Measurements from ENCODE around the gene APBB1. TPM values are rescaled to one million over a fixed set of nuclear protein-coding genes. Genes with fewer than 3 reads are reported as not detected.

The APBB1 gene
- polyA plus RNA-seq, 1 experiment, result 42.2 TPM

DNA sequence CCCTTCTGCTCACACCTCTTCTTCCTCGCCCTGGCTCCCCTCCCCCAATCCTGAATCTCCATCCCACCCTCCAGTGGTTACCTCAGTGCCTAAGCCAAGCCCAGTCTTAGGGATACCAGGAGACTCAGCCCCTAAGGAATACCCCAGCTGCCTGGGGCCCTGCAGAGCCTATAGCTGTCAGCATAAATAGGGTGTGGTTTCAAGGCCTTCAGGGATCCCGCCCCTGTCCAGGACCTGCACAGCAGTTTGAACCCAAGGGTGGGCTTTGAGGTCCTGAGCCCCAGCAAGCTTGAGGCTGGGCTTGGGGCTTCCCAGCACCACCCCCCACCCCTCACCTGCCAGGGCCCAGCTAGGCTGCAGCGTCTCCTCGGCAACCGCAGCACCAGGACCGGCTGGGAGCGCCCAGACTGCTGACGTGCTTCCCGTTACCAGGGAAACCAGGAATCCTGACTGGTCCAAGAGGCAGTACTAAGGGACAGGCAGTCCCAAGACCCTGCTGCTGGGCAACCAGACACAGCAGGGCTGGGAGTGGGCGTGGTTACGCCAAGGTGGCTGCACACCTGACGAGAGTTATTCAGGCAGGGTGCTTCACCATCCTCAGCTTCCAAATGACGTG is 13.7 kb downstream of the APBB1 start:
- no peak overlapping the region for H3K4me3 ChIP-seq (ENCODE audit: low read depth, low read length)
- H3K27ac ChIP-seq (ENCODE audit: low read depth, low read length), result no peak overlapping the region
- CTCF ChIA-PET, result interaction anchor here (0.9 to 1.4 kb wide), 3 partner anchors 26 to 34 kb away, joined by 4 to 5 read pairs (median 4); no protein-coding TSS in a partner anchor
- POLR2A ChIA-PET, result no interaction called here
- DNase-seq (ENCODE audit: low read depth, low spot score), result no peak
- TF ChIP-seq, protein P1, sequence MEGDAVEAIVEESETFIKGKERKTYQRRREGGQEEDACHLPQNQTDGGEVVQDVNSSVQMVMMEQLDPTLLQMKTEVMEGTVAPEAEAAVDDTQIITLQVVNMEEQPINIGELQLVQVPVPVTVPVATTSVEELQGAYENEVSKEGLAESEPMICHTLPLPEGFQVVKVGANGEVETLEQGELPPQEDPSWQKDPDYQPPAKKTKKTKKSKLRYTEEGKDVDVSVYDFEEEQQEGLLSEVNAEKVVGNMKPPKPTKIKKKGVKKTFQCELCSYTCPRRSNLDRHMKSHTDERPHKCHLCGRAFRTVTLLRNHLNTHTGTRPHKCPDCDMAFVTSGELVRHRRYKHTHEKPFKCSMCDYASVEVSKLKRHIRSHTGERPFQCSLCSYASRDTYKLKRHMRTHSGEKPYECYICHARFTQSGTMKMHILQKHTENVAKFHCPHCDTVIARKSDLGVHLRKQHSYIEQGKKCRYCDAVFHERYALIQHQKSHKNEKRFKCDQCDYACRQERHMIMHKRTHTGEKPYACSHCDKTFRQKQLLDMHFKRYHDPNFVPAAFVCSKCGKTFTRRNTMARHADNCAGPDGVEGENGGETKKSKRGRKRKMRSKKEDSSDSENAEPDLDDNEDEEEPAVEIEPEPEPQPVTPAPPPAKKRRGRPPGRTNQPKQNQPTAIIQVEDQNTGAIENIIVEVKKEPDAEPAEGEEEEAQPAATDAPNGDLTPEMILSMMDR (IDR thresholded peaks at IDR 0.05; ENCODE audit: low read depth, low read length), result no peak
- no peaks in the 10 kb centered on the region; the same call in 1 of the 2 replicates for H3K9me3 ChIP-seq (ENCODE audit: control insufficient read depth, insufficient read depth, low read length)
- no peaks in the 10 kb centered on the region for H3K27me3 ChIP-seq (ENCODE audit: control insufficient read depth, insufficient read depth, low read length)

- no peak for DNase-seq (ENCODE audit: low read depth, low spot score)
- Histone ChIP-seq H3K27ac (ENCODE audit: low read depth, low read length) (no peak overlapping the region), H3K27me3 (ENCODE audit: control insufficient read depth, insufficient read depth, low read length) (no peaks in the 10 kb centered on the region), H3K9me3 (ENCODE audit: control insufficient read depth, insufficient read depth, low read length) (no peaks in the 10 kb centered on the region; the same call in 1 of the 2 replicates), H3K4me3 (ENCODE audit: low read depth, low read length) (no peak overlapping the region)
- POLR2A ChIA-PET, result no interaction called here
- CTCF ChIA-PET, result interaction anchor here (0.9 to 1.4 kb wide), 2 partner anchors 25 to 35 kb away, joined by 4 read pairs; no protein-coding TSS in a partner anchor
- TF ChIP-seq, protein P1 (IDR thresholded peaks at IDR 0.05; ENCODE audit: low read depth, low read length), result no peak
Measured at GRCh38 chr11:6404342-6405051, 14.4 kb downstream of the APBB1 start.

DNA sequence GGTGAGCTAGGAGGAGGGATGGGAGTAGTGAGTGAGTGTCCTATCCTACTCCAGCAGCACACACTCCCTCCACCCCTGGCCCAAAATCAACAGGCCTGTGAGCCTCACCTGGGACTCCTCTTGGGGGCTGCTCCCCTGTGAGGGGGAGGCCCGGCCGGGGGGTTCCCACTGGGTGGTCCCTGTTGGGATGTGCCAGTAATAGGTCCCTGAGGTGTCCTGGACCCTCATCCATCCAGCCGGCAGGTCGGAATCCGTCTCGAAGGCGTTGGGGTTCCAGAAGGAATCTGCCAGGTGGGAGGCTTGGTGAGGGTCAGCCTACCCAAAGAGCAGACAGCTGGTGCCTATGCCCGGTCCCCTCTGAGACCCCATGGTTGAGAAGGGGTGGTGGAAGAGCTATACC is 15.4 kb downstream of the APBB1 start:
- Histone ChIP-seq H3K9me3 (ENCODE audit: control insufficient read depth, insufficient read depth, low read length) (no peaks in the 10 kb centered on the region; the same call in 1 of the 2 replicates), H3K27ac (ENCODE audit: low read depth, low read length) (no peak overlapping the region), H3K27me3 (ENCODE audit: control insufficient read depth, insufficient read depth, low read length) (no peaks in the 10 kb centered on the region), H3K4me3 (ENCODE audit: low read depth, low read length) (no peak overlapping the region)
- TF ChIP-seq, protein P1 (IDR thresholded peaks at IDR 0.05; ENCODE audit: low read depth, low read length), result no peak
- CTCF ChIA-PET, result interaction anchor here (1.2 to 1.5 kb wide), 3 partner anchors 24 to 40 kb away, joined by 4 to 6 read pairs (median 5); no protein-coding TSS in a partner anchor
- no peak for DNase-seq (ENCODE audit: low read depth, low spot score)
- POLR2A ChIA-PET, result interaction anchor here (1.4 to 1.7 kb wide), 2 partner anchors 13 to 16 kb away, joined by 4 to 5 read pairs; partner anchors contain the start of gene SMPD1

- no peaks in the 10 kb centered on the region; the same call in 1 of the 2 replicates for H3K9me3 ChIP-seq (ENCODE audit: control insufficient read depth, insufficient read depth, low read length)
- no peak overlapping the region for H3K27ac ChIP-seq (ENCODE audit: low read depth, low read length)
- no peak for DNase-seq (ENCODE audit: low read depth, low spot score)
- ChIA-PET POLR2A (interaction anchor here (1.4 to 1.7 kb wide), 2 partner anchors 12 to 17 kb away, joined by 4 to 5 read pairs; partner anchors contain the start of gene SMPD1), CTCF (interaction anchor here (1.1 to 1.5 kb wide), 4 partner anchors 23 to 41 kb away, joined by 3 to 6 read pairs (median 4); no protein-coding TSS in a partner anchor)
- TF ChIP-seq, protein P1 (IDR thresholded peaks at IDR 0.05; ENCODE audit: low read depth, low read length), result no peak
- no peaks in the 10 kb centered on the region for H3K27me3 ChIP-seq (ENCODE audit: control insufficient read depth, insufficient read depth, low read length)
- H3K4me3 ChIP-seq (ENCODE audit: low read depth, low read length), result no peak overlapping the region
Measured at GRCh38 chr11:6402561-6402981, 16.3 kb downstream of the APBB1 start.
